NCI-H82 (cell line): ENCODE results near the gene LEMD3.
"Not testable (repeated sequence)": the region's sequence is repeated elsewhere in the genome, so short reads cannot be mapped to it uniquely, and the experiment has no call there.

Source experiments
- DNase-seq: peaks from one replicate; lab custom pipeline; 2025; lab: John Stamatoyannopoulos, UW

The LEMD3 gene

GRCh38 chr12:65279369-65280112, 110.2 kb downstream of the LEMD3 start:
- DNase-seq: no peak

- no peak for DNase-seq
Observed at GRCh38 chr12:65280306-65280705, 110.9 kb downstream of the LEMD3 start.

GRCh38 chr12:65282840-65283239, 113.5 kb downstream of the LEMD3 start:
- DNase-seq: no peak

GRCh38 chr12:65285532-65285931, 116.1 kb downstream of the LEMD3 start:
- not testable (repeated sequence) for DNase-seq

- no peak for DNase-seq
Observed at GRCh38 chr12:65287426-65287825, 118.0 kb downstream of the LEMD3 start.

- no peak for DNase-seq
Observed at GRCh38 chr12:65292241-65292640, 122.9 kb downstream of the LEMD3 start.

- DNase-seq: no peak
Observed at GRCh38 chr12:65293735-65294134, 124.4 kb downstream of the LEMD3 start.

GRCh38 chr12:65294641-65295262, 125.4 kb downstream of the LEMD3 start:
- no peak for DNase-seq

GRCh38 chr12:65296508-65297265, 127.3 kb downstream of the LEMD3 start:
- no peak for DNase-seq
